WTC11 (cell line): ENCODE measurements around the gene COL27A1. TPM values are rescaled to one million over a fixed set of nuclear protein-coding genes. Genes with fewer than 3 reads are reported as not detected.
A peak's percentile ranks its signal among the peaks of the same experiment; 100 is the strongest.

Experiments used
- ATAC-seq: fragments of 200-7000 bp; cut with Tn5 transposase; 2 replicates; pipeline ENCODE4 v1.10.0; 2021; ENCODE audit warnings: mild to moderate bottlenecking, moderate library complexity
- CTCF ChIA-PET: fragments of 300-600 bp; sonication (Branson Sonifier 250); formaldehyde crosslinking; loops from one replicate; lab custom pipeline; 2021; ENCODE audit warnings: antibody characterized with exemption; lab: Charles Lee
- POLR2A ChIA-PET: fragments of 350-600 bp; sonication (Branson Sonifier 250); formaldehyde crosslinking; loops from one replicate; lab custom pipeline; 2021; ENCODE audit warnings: antibody characterized with exemption; lab: Charles Lee
- DNase-seq: peaks from one replicate; pipeline ENCODE4 v3.0.0; 2021; ENCODE audit warnings: low spot score
- H3K27ac Mint-ChIP-seq: 2 replicates; pipeline ENCODE4 v1.8.0; 2021; ENCODE audit warnings: mixed read lengths
- H3K27me3 Mint-ChIP-seq: 2 replicates; pipeline ENCODE4 v1.8.0; 2021; ENCODE audit warnings: low read depth, mild to moderate bottlenecking, moderate library complexity, mixed read lengths
- H3K36me3 Mint-ChIP-seq: 2 replicates; pipeline ENCODE4 v1.8.0; 2021; ENCODE audit warnings: mixed read lengths
- H3K4me1 Mint-ChIP-seq: 2 replicates; pipeline ENCODE4 v1.8.0; 2022; ENCODE audit warnings: mixed read lengths
- H3K4me3 Mint-ChIP-seq: 2 replicates; pipeline ENCODE4 v1.8.0; 2021; ENCODE audit warnings: mild to moderate bottlenecking, moderate library complexity, mixed read lengths
- H3K9me3 Mint-ChIP-seq: 2 replicates; pipeline ENCODE4 v1.8.0; 2021; ENCODE audit warnings: mixed read lengths
- CTCF ChIP-seq: fragments of 200-600 bp; IDR thresholded peaks from 2 replicates; pipeline ENCODE4 v1.8.0; 2022; ENCODE audit warnings: antibody characterized with exemption
- EMX1 ChIP-seq: fragments of 250-450 bp; sonication (Bioruptor Pico); IDR thresholded peaks from 2 replicates; pipeline ENCODE4 v1.8.0; 2021; ENCODE audit warnings: mild to moderate bottlenecking
- ETV6 ChIP-seq: sonication (generic); formaldehyde crosslinking; IDR thresholded peaks from 2 replicates; pipeline ENCODE4 v1.8.1; 2022; ENCODE audit warnings: mild to moderate bottlenecking, missing genetic modification reagents
- GABPB1 ChIP-seq: sonication (generic); formaldehyde crosslinking; IDR thresholded peaks from 2 replicates; pipeline ENCODE4 v1.8.1; 2023; ENCODE audit warnings: mild to moderate bottlenecking, missing genetic modification reagents
- HMGA2 ChIP-seq: fragments of 250-450 bp; sonication (Bioruptor Pico); IDR thresholded peaks from 2 replicates; pipeline ENCODE4 v1.4.0; 2021; ENCODE audit warnings: mild to moderate bottlenecking, moderate library complexity
- MXD4 ChIP-seq: fragments of 250-450 bp; sonication (Bioruptor Pico); IDR thresholded peaks from 2 replicates; pipeline ENCODE4 v1.8.0; 2021; ENCODE audit warnings: mild to moderate bottlenecking, moderate library complexity, borderline replicate concordance
- PREB ChIP-seq: sonication (generic); formaldehyde crosslinking; IDR thresholded peaks from 2 replicates; pipeline ENCODE4 v1.8.1; 2022; ENCODE audit warnings: mild to moderate bottlenecking, missing genetic modification reagents, moderate library complexity, borderline replicate concordance
- RORB ChIP-seq: fragments of 250-450 bp; sonication (Bioruptor Pico); IDR thresholded peaks from 2 replicates; pipeline ENCODE4 v1.9.0; 2021; ENCODE audit warnings: mild to moderate bottlenecking
- SMAD3 ChIP-seq: sonication (generic); formaldehyde crosslinking; IDR thresholded peaks from 2 replicates; pipeline ENCODE4 v1.8.0; 2022; ENCODE audit warnings: missing genetic modification reagents, mild to moderate bottlenecking, borderline replicate concordance
- SMAD4 ChIP-seq: sonication (generic); formaldehyde crosslinking; IDR thresholded peaks from 2 replicates; pipeline ENCODE4 v1.8.0; 2022; ENCODE audit warnings: mild to moderate bottlenecking, missing genetic modification reagents
- SP1 ChIP-seq: sonication (generic); formaldehyde crosslinking; conservative IDR thresholded peaks from 2 replicates; pipeline ENCODE4 v1.8.1; 2022; ENCODE audit warnings: missing genetic modification reagents
- TEAD1 ChIP-seq: sonication (generic); formaldehyde crosslinking; IDR thresholded peaks from 2 replicates; pipeline ENCODE4 v1.8.0; 2022; ENCODE audit warnings: mild to moderate bottlenecking, missing genetic modification reagents
- ZNF121 ChIP-seq: sonication (generic); formaldehyde crosslinking; IDR thresholded peaks from 2 replicates; pipeline ENCODE4 v1.8.0; 2023; ENCODE audit warnings: missing genetic modification reagents
- ZNF317 ChIP-seq: sonication (generic); formaldehyde crosslinking; IDR thresholded peaks from 2 replicates; pipeline ENCODE4 v1.8.1; 2023; ENCODE audit warnings: low read depth, mild to moderate bottlenecking, moderate library complexity, missing genetic modification reagents, borderline replicate concordance
- ZNF396 ChIP-seq: fragments of 250-450 bp; sonication (Bioruptor Pico); IDR thresholded peaks from 2 replicates; pipeline ENCODE4 v1.8.0; 2021; ENCODE audit warnings: mild to moderate bottlenecking, moderate library complexity, borderline replicate concordance
- total RNA-seq: library from RNA; stranded (reverse); gene quantifications from 3 replicates; pipeline ENCODE4 v1.2.3, GENCODE V29; 2021
- TF ChIP-seq, protein P1 (sequence below): fragments of 250-450 bp; sonication (Bioruptor Pico); IDR thresholded peaks from 2 replicates; pipeline ENCODE4 v1.9.0; 2021; ENCODE audit warnings: mild to moderate bottlenecking
- TF ChIP-seq, protein P2 (sequence below): sonication (generic); formaldehyde crosslinking; IDR thresholded peaks from 2 replicates; pipeline ENCODE4 v1.8.1; 2022; ENCODE audit warnings: mild to moderate bottlenecking, moderate library complexity, missing genetic modification reagents
- TF ChIP-seq, protein P3 (sequence below): sonication (generic); formaldehyde crosslinking; conservative IDR thresholded peaks from 2 replicates; pipeline ENCODE4 v1.8.1; 2023; ENCODE audit warnings: mild to moderate bottlenecking, low read depth, missing genetic modification reagents, moderate library complexity
- TF ChIP-seq, protein P4 (sequence below): sonication (generic); formaldehyde crosslinking; IDR thresholded peaks from 2 replicates; pipeline ENCODE4 v1.8.1; 2023; ENCODE audit warnings: mild to moderate bottlenecking, missing genetic modification reagents
- TF ChIP-seq, protein P5 (sequence below): fragments of 250-450 bp; sonication (Bioruptor Pico); IDR thresholded peaks from 2 replicates; pipeline ENCODE4 v1.8.0; 2021; ENCODE audit warnings: mild to moderate bottlenecking

Gene COL27A1
- total RNA-seq, 1 experiment from 2014 or later, result 47.5 TPM

- no peak for TF ChIP-seq PREB
- TF ChIP-seq TEAD1, result no peak
- TF ChIP-seq ZNF121 (CRISPR knock-in tag), result no peak
- TF ChIP-seq, protein P1, sequence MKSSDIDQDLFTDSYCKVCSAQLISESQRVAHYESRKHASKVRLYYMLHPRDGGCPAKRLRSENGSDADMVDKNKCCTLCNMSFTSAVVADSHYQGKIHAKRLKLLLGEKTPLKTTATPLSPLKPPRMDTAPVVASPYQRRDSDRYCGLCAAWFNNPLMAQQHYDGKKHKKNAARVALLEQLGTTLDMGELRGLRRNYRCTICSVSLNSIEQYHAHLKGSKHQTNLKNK (CRISPR knock-in tag), result no peak
- no peak for TF ChIP-seq ZNF317 (CRISPR knock-in tag)
- TF ChIP-seq, protein P2, sequence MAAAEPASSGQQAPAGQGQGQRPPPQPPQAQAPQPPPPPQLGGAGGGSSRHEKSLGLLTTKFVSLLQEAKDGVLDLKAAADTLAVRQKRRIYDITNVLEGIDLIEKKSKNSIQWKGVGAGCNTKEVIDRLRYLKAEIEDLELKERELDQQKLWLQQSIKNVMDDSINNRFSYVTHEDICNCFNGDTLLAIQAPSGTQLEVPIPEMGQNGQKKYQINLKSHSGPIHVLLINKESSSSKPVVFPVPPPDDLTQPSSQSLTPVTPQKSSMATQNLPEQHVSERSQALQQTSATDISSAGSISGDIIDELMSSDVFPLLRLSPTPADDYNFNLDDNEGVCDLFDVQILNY (CRISPR knock-in tag), result no peak
- no peak for TF ChIP-seq ZNF396 (CRISPR knock-in tag)
- TF ChIP-seq SMAD4 (CRISPR knock-in tag), result no peak
- TF ChIP-seq, protein P3, sequence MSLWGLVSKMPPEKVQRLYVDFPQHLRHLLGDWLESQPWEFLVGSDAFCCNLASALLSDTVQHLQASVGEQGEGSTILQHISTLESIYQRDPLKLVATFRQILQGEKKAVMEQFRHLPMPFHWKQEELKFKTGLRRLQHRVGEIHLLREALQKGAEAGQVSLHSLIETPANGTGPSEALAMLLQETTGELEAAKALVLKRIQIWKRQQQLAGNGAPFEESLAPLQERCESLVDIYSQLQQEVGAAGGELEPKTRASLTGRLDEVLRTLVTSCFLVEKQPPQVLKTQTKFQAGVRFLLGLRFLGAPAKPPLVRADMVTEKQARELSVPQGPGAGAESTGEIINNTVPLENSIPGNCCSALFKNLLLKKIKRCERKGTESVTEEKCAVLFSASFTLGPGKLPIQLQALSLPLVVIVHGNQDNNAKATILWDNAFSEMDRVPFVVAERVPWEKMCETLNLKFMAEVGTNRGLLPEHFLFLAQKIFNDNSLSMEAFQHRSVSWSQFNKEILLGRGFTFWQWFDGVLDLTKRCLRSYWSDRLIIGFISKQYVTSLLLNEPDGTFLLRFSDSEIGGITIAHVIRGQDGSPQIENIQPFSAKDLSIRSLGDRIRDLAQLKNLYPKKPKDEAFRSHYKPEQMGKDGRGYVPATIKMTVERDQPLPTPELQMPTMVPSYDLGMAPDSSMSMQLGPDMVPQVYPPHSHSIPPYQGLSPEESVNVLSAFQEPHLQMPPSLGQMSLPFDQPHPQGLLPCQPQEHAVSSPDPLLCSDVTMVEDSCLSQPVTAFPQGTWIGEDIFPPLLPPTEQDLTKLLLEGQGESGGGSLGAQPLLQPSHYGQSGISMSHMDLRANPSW, result no peak
- Mint-ChIP-seq H3K4me3 (no peak overlapping the region), H3K36me3 (no peaks in the 10 kb centered on the region), H3K27ac (no peak overlapping the region), H3K9me3 (no peaks in the 10 kb centered on the region), H3K27me3 (peaks cover 24% of the 10 kb centered on the region), H3K4me1 (peaks cover 13% of the 10 kb centered on the region)
- no peak for ATAC-seq
- ChIA-PET POLR2A (no interaction called here), CTCF (interaction anchor here (0.6 to 1.2 kb wide), 5 partner anchors 14 to 243 kb away, joined by 3 to 6 read pairs (median 3); no protein-coding TSS in a partner anchor)
- DNase-seq, result no peak
Measured at GRCh38 chr9:114122136-114123027, 33.0 kb upstream of the COL27A1 start.

GRCh38 chr9:114123031-114123977, 32.0 kb upstream of the COL27A1 start:
- Mint-ChIP-seq H3K36me3 (no peaks in the 10 kb centered on the region), H3K27me3 (peaks cover 31% of the 10 kb centered on the region), H3K9me3 (0 out of 2 replicates have a peak, but pooled peaks cover 4% of the 10 kb centered on the region), H3K4me3 (no peak overlapping the region)
- POLR2A ChIA-PET, result no interaction called here
- CTCF ChIA-PET, result interaction anchor here (0.6 to 1.2 kb wide), 5 partner anchors 15 to 244 kb away, joined by 3 to 6 read pairs (median 3); partner anchors contain the start of gene COL27A1
- TF ChIP-seq GABPB1 (CRISPR knock-in tag) (peak; percentile 96), EMX1 (CRISPR knock-in tag) (no peak)
- TF ChIP-seq, all 79 proteins: peak for 1
- H3K27ac Mint-ChIP-seq, result no peak overlapping the region
- ATAC-seq (no peak), DNase-seq (no peak)
- H3K4me1 Mint-ChIP-seq, result peaks cover 10% of the 10 kb centered on the region

- 0 out of 2 replicates have a peak, but pooled peaks cover 4% of the 10 kb centered on the region for H3K9me3 Mint-ChIP-seq
- H3K27ac Mint-ChIP-seq, result no peak overlapping the region
- no peak overlapping the region for H3K4me3 Mint-ChIP-seq
- CTCF ChIA-PET, result interaction anchor here (0.9 to 2.7 kb wide), 3 partner anchors 16 to 167 kb away, joined by 3 to 27 read pairs (median 10); partner anchors contain the start of gene COL27A1
- no peak for ATAC-seq
- peaks cover 9% of the 10 kb centered on the region for H3K4me1 Mint-ChIP-seq
- POLR2A ChIA-PET, result no interaction called here
- no peak for DNase-seq
- H3K36me3 Mint-ChIP-seq, result no peaks in the 10 kb centered on the region
- peaks cover 37% of the 10 kb centered on the region for H3K27me3 Mint-ChIP-seq
- TF ChIP-seq CTCF, result no peak
- TF ChIP-seq RORB (CRISPR knock-in tag), result no peak
- TF ChIP-seq HMGA2 (CRISPR knock-in tag), result no peak
- no peak for TF ChIP-seq SMAD3 (CRISPR knock-in tag)
- TF ChIP-seq, protein P4, sequence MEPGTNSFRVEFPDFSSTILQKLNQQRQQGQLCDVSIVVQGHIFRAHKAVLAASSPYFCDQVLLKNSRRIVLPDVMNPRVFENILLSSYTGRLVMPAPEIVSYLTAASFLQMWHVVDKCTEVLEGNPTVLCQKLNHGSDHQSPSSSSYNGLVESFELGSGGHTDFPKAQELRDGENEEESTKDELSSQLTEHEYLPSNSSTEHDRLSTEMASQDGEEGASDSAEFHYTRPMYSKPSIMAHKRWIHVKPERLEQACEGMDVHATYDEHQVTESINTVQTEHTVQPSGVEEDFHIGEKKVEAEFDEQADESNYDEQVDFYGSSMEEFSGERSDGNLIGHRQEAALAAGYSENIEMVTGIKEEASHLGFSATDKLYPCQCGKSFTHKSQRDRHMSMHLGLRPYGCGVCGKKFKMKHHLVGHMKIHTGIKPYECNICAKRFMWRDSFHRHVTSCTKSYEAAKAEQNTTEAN (CRISPR knock-in tag), result no peak
- no peak for TF ChIP-seq ETV6 (CRISPR knock-in tag)
- TF ChIP-seq, protein P5, sequence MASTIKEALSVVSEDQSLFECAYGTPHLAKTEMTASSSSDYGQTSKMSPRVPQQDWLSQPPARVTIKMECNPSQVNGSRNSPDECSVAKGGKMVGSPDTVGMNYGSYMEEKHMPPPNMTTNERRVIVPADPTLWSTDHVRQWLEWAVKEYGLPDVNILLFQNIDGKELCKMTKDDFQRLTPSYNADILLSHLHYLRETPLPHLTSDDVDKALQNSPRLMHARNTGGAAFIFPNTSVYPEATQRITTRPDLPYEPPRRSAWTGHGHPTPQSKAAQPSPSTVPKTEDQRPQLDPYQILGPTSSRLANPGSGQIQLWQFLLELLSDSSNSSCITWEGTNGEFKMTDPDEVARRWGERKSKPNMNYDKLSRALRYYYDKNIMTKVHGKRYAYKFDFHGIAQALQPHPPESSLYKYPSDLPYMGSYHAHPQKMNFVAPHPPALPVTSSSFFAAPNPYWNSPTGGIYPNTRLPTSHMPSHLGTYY, result no peak
- no peak for TF ChIP-seq MXD4 (CRISPR knock-in tag)
- TF ChIP-seq SP1 (CRISPR knock-in tag), result no peak
Measured at GRCh38 chr9:114124138-114124537, 31.2 kb upstream of the COL27A1 start.
